IMR-90 (cell line): Measurements from ENCODE around the gene KAT14. TPM values are rescaled to one million over a fixed set of nuclear protein-coding genes. Genes with fewer than 3 reads are reported as not detected.
"Not testable (repeated sequence)": the region's sequence is repeated elsewhere in the genome, so short reads cannot be mapped to it uniquely, and the experiment has no call there.

Experiments used
- ATAC-seq: fragments of 200-7000 bp; cut with Tn5 transposase; 2 replicates; pipeline ENCODE4 v1.9.1; 2020; ENCODE audit warnings: low read depth, mild to moderate bottlenecking, moderate library complexity
- BruUV-seq: library from RNA; stranded (reverse); fragments of 400-500 nt; replicated peaks from 2 replicates; lab custom pipeline; 2021; lab: Mats Ljungman, UMichigan
- CTCF ChIA-PET: fragments of 300-600 bp; formaldehyde crosslinking; extraction: SDS; loops from one replicate; lab custom pipeline; 2021; ENCODE audit warnings: antibody characterized with exemption; lab: Yijun Ruan, JAX
- POLR2A ChIA-PET: fragments of 300-600 bp; sonication (Branson Sonifier 250); formaldehyde crosslinking; loops from one replicate; lab custom pipeline; 2022; ENCODE audit warnings: antibody characterized with exemption; ENCODE audit not compliant: unreplicated experiment; lab: Charles Lee
- DNase-seq: peaks from one replicate; pipeline ENCODE4 v3.0.0; 2013
- H2AFZ ChIP-seq: replicated peaks from 2 replicates; pipeline ENCODE3; 2013; ENCODE audit warnings: low read length, mild to moderate bottlenecking; ENCODE audit not compliant: poor library complexity
- H2AK5ac ChIP-seq: 2 replicates; pipeline ENCODE4 v1.6.1; 2013; ENCODE audit warnings: low read depth, low read length, inconsistent platforms
- H2AK9ac ChIP-seq: replicated peaks from 2 replicates; pipeline ENCODE3; 2013; ENCODE audit warnings: mild to moderate bottlenecking, low read depth, low read length, moderate library complexity; ENCODE audit not compliant: poor library complexity
- H2BK120ac ChIP-seq: 2 replicates; pipeline ENCODE4 v1.6.1; 2013; ENCODE audit warnings: low read depth, low read length, inconsistent platforms
- H2BK15ac ChIP-seq: 3 replicates; pipeline ENCODE4 v1.6.1; 2013; ENCODE audit warnings: low read depth, low read length, inconsistent platforms
- H2BK20ac ChIP-seq: 2 replicates; pipeline ENCODE4 v1.6.1; 2013; ENCODE audit warnings: low read depth, mild to moderate bottlenecking, inconsistent platforms, low read length, moderate library complexity
- H2BK5ac ChIP-seq: 2 replicates; pipeline ENCODE4 v1.6.1; 2013; ENCODE audit warnings: mild to moderate bottlenecking, low read depth, low read length, inconsistent platforms; ENCODE audit not compliant: poor library complexity, severe bottlenecking
- H3K14ac ChIP-seq: replicated peaks from 2 replicates; pipeline ENCODE4 v1.6.1; 2013; ENCODE audit warnings: low read depth, low read length, inconsistent platforms
- H3K18ac ChIP-seq: 2 replicates; pipeline ENCODE4 v1.6.1; 2013; ENCODE audit warnings: low read depth, low read length, control low read depth
- H3K23ac ChIP-seq: 2 replicates; pipeline ENCODE4 v1.6.1; 2013; ENCODE audit warnings: low read depth, low read length, inconsistent platforms
- H3K27ac ChIP-seq: 2 replicates; pipeline ENCODE4 v1.5.1; 2013; ENCODE audit warnings: mild to moderate bottlenecking, control low read depth, low read length; ENCODE audit not compliant: insufficient read depth
- H3K27me3 ChIP-seq: 2 replicates; pipeline ENCODE4 v1.6.1; 2013; ENCODE audit warnings: low read length; ENCODE audit not compliant: control insufficient read depth, insufficient read depth
- H3K36me3 ChIP-seq: 2 replicates; pipeline ENCODE4 v1.6.1; 2013; ENCODE audit warnings: low read length, mixed read lengths; ENCODE audit not compliant: control insufficient read depth, insufficient read depth
- H3K4ac ChIP-seq: 2 replicates; pipeline ENCODE4 v1.6.1; 2013; ENCODE audit warnings: low read depth, low read length, inconsistent platforms
- H3K4me1 ChIP-seq: 2 replicates; pipeline ENCODE4 v1.6.1; 2013; ENCODE audit warnings: low read length, mixed read lengths; ENCODE audit not compliant: control insufficient read depth, insufficient read depth
- H3K4me2 ChIP-seq: 2 replicates; pipeline ENCODE4 v1.6.1; 2013; ENCODE audit warnings: low read depth, mild to moderate bottlenecking, control low read depth, low read length, moderate library complexity
- H3K4me3 ChIP-seq: 2 replicates; pipeline ENCODE4 v1.5.1; 2013; ENCODE audit warnings: low read depth, mild to moderate bottlenecking, control low read depth, low read length, moderate library complexity; ENCODE audit not compliant: insufficient read depth
- H3K56ac ChIP-seq: 2 replicates; pipeline ENCODE4 v1.6.1; 2013; ENCODE audit warnings: low read length, inconsistent platforms; ENCODE audit not compliant: insufficient read depth; ENCODE audit errors: extremely low read depth
- H3K79me1 ChIP-seq, 2 experiments: 2 replicates each; pipeline ENCODE4 v1.6.1; 2013; ENCODE audit warnings: low read length in 2 of 2, inconsistent platforms in 1 of 2, low read depth in 1 of 2
- H3K9ac ChIP-seq: 2 replicates; pipeline ENCODE4 v1.6.1; 2013; ENCODE audit warnings: low read depth, low read length, control low read depth
- H3K9me1 ChIP-seq: 2 replicates; pipeline ENCODE4 v1.6.1; 2013; ENCODE audit warnings: low read length, inconsistent platforms; ENCODE audit not compliant: insufficient read depth
- H3K9me3 ChIP-seq: 2 replicates; pipeline ENCODE4 v1.6.1; 2013; ENCODE audit warnings: low read length; ENCODE audit not compliant: control insufficient read depth, insufficient read depth
- H4K20me1 ChIP-seq: 2 replicates; pipeline ENCODE4 v1.6.1; 2013; ENCODE audit warnings: low read length, inconsistent platforms; ENCODE audit not compliant: insufficient read depth
- H4K5ac ChIP-seq: 2 replicates; pipeline ENCODE4 v1.6.1; 2013; ENCODE audit warnings: mild to moderate bottlenecking, low read depth, low read length, control low read depth
- H4K8ac ChIP-seq, 2 experiments: 2 replicates each; pipeline ENCODE4 v1.6.1; 2013; ENCODE audit warnings: low read depth in 2 of 2, low read length in 2 of 2, control low read depth in 1 of 2, inconsistent platforms in 1 of 2
- H4K91ac ChIP-seq: 2 replicates; pipeline ENCODE4 v1.6.1; 2013; ENCODE audit warnings: low read depth, low read length, inconsistent platforms; ENCODE audit not compliant: insufficient read depth
- WGBS, 2 experiments: methylation state at CpG; one replicate each; pipeline versions ENCODE4 v1.1.5 to v1.1.7; 2013; ENCODE audit warnings: missing lambda C conversion rate in 2 of 2; ENCODE audit not compliant: insufficient read length in 1 of 2; ENCODE audit errors: extremely low coverage in 2 of 2; 5-methylcytosine and 5-hydroxymethylcytosine counted together
- dilution Hi-C: fragments of 300-500 bp; cut with HindIII; formaldehyde crosslinking; loops from one replicate; pipeline ENCODE4 v1.14.3; 2018; ENCODE audit warnings: low sequenced_read_pairs; ENCODE audit not compliant: unreplicated experiment
- in situ Hi-C: fragments of 300-500 bp; cut with MboI; formaldehyde crosslinking; loops from 3 replicates; pipeline ENCODE4 v1.14.3; 2019; ENCODE audit warnings: low sequenced_read_pairs, inconsistent platforms, mixed read lengths
- intact Hi-C: fragments of 100-400 bp; cut with micrococcal nuclease; formaldehyde crosslinking; loops from 2 replicates; pipeline ENCODE4 v1.10.0; 2022
- polyA plus RNA-seq, 3 experiments: library from polyadenylated mRNA; depleted of rRNA; stranded (reverse); fragments of >200 nt; gene quantifications; 2 replicates each; pipeline ENCODE4 v1.2.3, GENCODE V29; 2012; ENCODE audit warnings: low replicate concordance in 1 of 3
- total RNA-seq: library from RNA; depleted of rRNA; stranded (reverse); fragments of >200 nt; gene quantifications from 2 replicates; pipeline ENCODE4 v1.2.3, GENCODE V29; 2012

Gene KAT14
- total and polyA plus RNA-seq, 2 of the 4 experiments (the other 2 are of a cell fraction): 6.7 to 12.4 TPM

DNA sequence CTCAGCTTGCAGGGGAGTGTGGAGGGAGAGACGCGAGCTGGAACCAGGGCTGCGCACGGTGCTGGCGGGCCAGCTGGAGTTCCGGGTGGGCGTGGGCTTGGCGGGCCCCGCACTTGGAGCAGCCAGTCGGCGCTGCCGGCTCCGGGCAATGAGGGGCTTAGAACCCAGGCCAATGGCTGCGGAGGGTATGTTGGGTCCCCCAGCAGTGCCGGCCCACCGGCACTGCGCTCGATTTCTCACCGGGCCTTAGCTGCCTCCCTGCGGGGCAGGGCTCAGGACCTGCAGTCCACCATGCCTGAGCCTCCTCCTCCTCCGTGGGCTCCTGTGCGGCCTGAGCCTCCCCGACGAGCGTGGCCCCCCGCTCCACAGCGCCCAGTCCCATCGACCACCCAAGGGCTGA, 89.1 kb downstream of the KAT14 start:
- H4K5ac ChIP-seq, H3K23ac ChIP-seq, H2AK5ac ChIP-seq, H4K91ac ChIP-seq, H2BK5ac ChIP-seq, H2AK9ac ChIP-seq, in situ Hi-C loops, BruUV-seq, H2BK20ac ChIP-seq, H3K18ac ChIP-seq, H3K14ac ChIP-seq, H2BK15ac ChIP-seq, DNase-seq, H4K20me1 ChIP-seq, H3K79me1 ChIP-seq, H3K9me3 ChIP-seq, dilution Hi-C loops, H2BK120ac ChIP-seq, H3K4me1 ChIP-seq, H4K8ac ChIP-seq, CTCF ChIA-PET, POLR2A ChIA-PET, H3K9me1 ChIP-seq, H3K27ac ChIP-seq, H3K4me2 ChIP-seq, H3K4ac ChIP-seq, H3K27me3 ChIP-seq, H3K36me3 ChIP-seq, H3K9ac ChIP-seq, H3K4me3 ChIP-seq, H2AFZ ChIP-seq, H3K56ac ChIP-seq, intact Hi-C loops, ATAC-seq: not testable (repeated sequence)
- 80% methylated on average over 3 of the region's 28 CpGs; no CpG with 5 or more reads in 1 of the 2 experiments for WGBS, 2 experiments
